ENCODE measurements around the gene MRPS34. TPM values are rescaled to one million over a fixed set of nuclear protein-coding genes. Genes with fewer than 3 reads are reported as not detected.

Gene MRPS34
- polyA plus RNA-seq, 4 donors, result 37.1 to 89.4 (median 57.9) TPM

GRCh38 chr16:1771188-1771863 lies 1.6 kb downstream of the MRPS34 start, which contains the start of gene NME3:
TSS of gene NME3 (minus strand) at chr16:1771543. CDS start at chr16:1771534, 9 bp downstream.
- DNase-seq (ENCODE audit: low read depth in 4 of 4, low spot score in 3 of 4), result no peak

GRCh38 chr16:1770328-1771187 lies 2.4 kb downstream of the MRPS34 start:
- no peak for DNase-seq (ENCODE audit: low read depth in 4 of 4, low spot score in 3 of 4)

- DNase-seq (ENCODE audit: low read depth in 4 of 4, low spot score in 3 of 4), result no peak
Measured at GRCh38 chr16:1769402-1770300, 3.3 kb downstream of the MRPS34 start.

GRCh38 chr16:1768767-1769401 lies 4.0 kb downstream of the MRPS34 start:
- no peak for DNase-seq (ENCODE audit: low read depth in 4 of 4, low spot score in 3 of 4)

- DNase-seq (ENCODE audit: low read depth in 4 of 4, low spot score in 3 of 4), result no peak
Measured at GRCh38 chr16:1768061-1768766, 4.7 kb downstream of the MRPS34 start.

GRCh38 chr16:1767116-1767994 lies 5.6 kb downstream of the MRPS34 start:
- DNase-seq (ENCODE audit: low read depth in 4 of 4, low spot score in 3 of 4), result no peak

GRCh38 chr16:1766701-1767100 lies 6.2 kb downstream of the MRPS34 start:
- no peak for DNase-seq (ENCODE audit: low read depth in 4 of 4, low spot score in 3 of 4)

- DNase-seq (ENCODE audit: low read depth in 4 of 4, low spot score in 3 of 4), result no peak
Measured at GRCh38 chr16:1766231-1766630, 6.7 kb downstream of the MRPS34 start.

- no peak for DNase-seq (ENCODE audit: low read depth in 4 of 4, low spot score in 3 of 4)
Measured at GRCh38 chr16:1765826-1766225, 7.1 kb downstream of the MRPS34 start.

- no peak for DNase-seq (ENCODE audit: low read depth in 4 of 4, low spot score in 3 of 4)
Measured at GRCh38 chr16:1764971-1765370, 8.0 kb downstream of the MRPS34 start.

- no peak for DNase-seq (ENCODE audit: low read depth in 4 of 4, low spot score in 3 of 4)
Measured at GRCh38 chr16:1763521-1764511, 9.1 kb downstream of the MRPS34 start.

GRCh38 chr16:1762879-1763520 lies 9.9 kb downstream of the MRPS34 start:
- DNase-seq (ENCODE audit: low read depth in 4 of 4, low spot score in 3 of 4), result no peak

GRCh38 chr16:1762196-1762878 lies 10.6 kb downstream of the MRPS34 start:
- DNase-seq (ENCODE audit: low read depth in 4 of 4, low spot score in 3 of 4), result no peak

GRCh38 chr16:1761751-1762150 lies 11.2 kb downstream of the MRPS34 start:
- DNase-seq (ENCODE audit: low read depth in 4 of 4, low spot score in 3 of 4), result no peak

GRCh38 chr16:1760911-1761310 lies 12.0 kb downstream of the MRPS34 start:
- DNase-seq (ENCODE audit: low read depth in 4 of 4, low spot score in 3 of 4), result no peak

GRCh38 chr16:1759511-1759910 lies 13.4 kb downstream of the MRPS34 start:
- no peak for DNase-seq (ENCODE audit: low read depth in 4 of 4, low spot score in 3 of 4)

- no peak for DNase-seq (ENCODE audit: low read depth in 4 of 4, low spot score in 3 of 4)
Measured at GRCh38 chr16:1758923-1759322, 14.0 kb downstream of the MRPS34 start.

All from left renal pelvis (tissue), 4 donors.